ENCODE results near the gene SLC6A15.

GRCh38 chr12:84858796-84859195, 53.8 kb downstream of the SLC6A15 start:
- TF ChIP-seq REST (IDR thresholded peaks at IDR 0.05; ENCODE audit: low read depth) (no peak), CTCF (IDR thresholded peaks at IDR 0.05 in 2 of 3, conservative IDR thresholded peaks at IDR 0.05 in 1 of 3; ENCODE audit: borderline replicate concordance in 1 of 3, insufficient read depth in 1 of 3, low read depth in 2 of 3, low read length in 2 of 3) (no peak), ZFX (IDR thresholded peaks at IDR 0.05) (no peak)

All from HCT116 (cell line).